GM19238 (cell line): ENCODE measurements around the gene CACNA1A.
"Not testable (repeated sequence)": the region's sequence is repeated elsewhere in the genome, so short reads cannot be mapped to it uniquely, and the experiment has no call there.

Experiments
- DNase-seq: peaks from one replicate; pipeline ENCODE4 v3.0.0; 2011; ENCODE audit warnings: low spot score; ENCODE audit not compliant: insufficient read length

The CACNA1A gene

GRCh38 chr19:13427273-13428051 is 78.8 kb downstream of the CACNA1A start:
- no peak for DNase-seq

GRCh38 chr19:13425875-13426274 is 80.4 kb downstream of the CACNA1A start:
- not testable (repeated sequence) for DNase-seq

- no peak for DNase-seq
These were observed 81.1 kb downstream of the CACNA1A start for GRCh38 chr19:13425151-13425550.

- no peak for DNase-seq
These were observed 85.5 kb downstream of the CACNA1A start for GRCh38 chr19:13420780-13421179.

GRCh38 chr19:13417054-13417453 is 89.2 kb downstream of the CACNA1A start:
- peak; percentile 16 for DNase-seq

GRCh38 chr19:13411899-13412298 is 94.4 kb downstream of the CACNA1A start:
- DNase-seq: no peak

GRCh38 chr19:13410946-13411345 is 95.3 kb downstream of the CACNA1A start:
- DNase-seq: no peak

GRCh38 chr19:13408889-13409518 is 97.3 kb downstream of the CACNA1A start:
- no peak for DNase-seq

- no peak for DNase-seq
These were observed 102.0 kb downstream of the CACNA1A start for GRCh38 chr19:13404236-13404635.

- no peak for DNase-seq
These were observed 104.9 kb downstream of the CACNA1A start for GRCh38 chr19:13401388-13401787.

- DNase-seq: no peak
These were observed 106.0 kb downstream of the CACNA1A start for GRCh38 chr19:13400296-13400695.

- DNase-seq: no peak
These were observed 106.5 kb downstream of the CACNA1A start for GRCh38 chr19:13399746-13400145.

GRCh38 chr19:13398780-13399726 is 107.2 kb downstream of the CACNA1A start:
- no peak for DNase-seq

GRCh38 chr19:13398182-13398581 is 108.1 kb downstream of the CACNA1A start:
- DNase-seq: no peak

GRCh38 chr19:13396250-13397080 is 109.8 kb downstream of the CACNA1A start:
- DNase-seq: no peak

- no peak for DNase-seq
These were observed 123.7 kb downstream of the CACNA1A start for GRCh38 chr19:13382633-13382938.

- DNase-seq: no peak
These were observed 124.2 kb downstream of the CACNA1A start for GRCh38 chr19:13381827-13382632.

- DNase-seq: no peak
These were observed 129.7 kb downstream of the CACNA1A start for GRCh38 chr19:13376537-13376936.

- DNase-seq: no peak
These were observed 132.7 kb downstream of the CACNA1A start for GRCh38 chr19:13373599-13373998.

GRCh38 chr19:13370948-13371347 is 135.3 kb downstream of the CACNA1A start:
- DNase-seq: no peak
